M059J (cell line): ENCODE data around the gene MIOX. TPM values are rescaled to one million over a fixed set of nuclear protein-coding genes. Genes with fewer than 3 reads are reported as not detected.

Source experiments
- DNase-seq: peaks from one replicate; pipeline ENCODE4 v3.0.0-alpha.2; 2012; ENCODE audit warnings: low read depth
- total RNA-seq: library from RNA; depleted of rRNA; stranded (reverse); fragments of >200 nt; shearing (Covaris generic); gene quantifications from 2 replicates; pipeline ENCODE4 v1.2.3, GENCODE V29; 2014

The MIOX gene
- total RNA-seq, 1 experiment from 2014 or later, result not detected

GRCh38 chr22:50489363-50490243 lies 2.9 kb downstream of the MIOX start:
- DNase-seq, result no peak

GRCh38 chr22:50490531-50491308 lies 4.1 kb downstream of the MIOX start:
- no peak for DNase-seq

GRCh38 chr22:50497093-50497492 lies 10.4 kb downstream of the MIOX start:
- DNase-seq, result no peak

GRCh38 chr22:50498322-50498890 lies 11.7 kb downstream of the MIOX start:
- DNase-seq, result peak; percentile 62

- DNase-seq, result no peak
These were observed 13.8 kb downstream of the MIOX start for GRCh38 chr22:50500452-50500851.

- no peak for DNase-seq
These were observed 15.4 kb downstream of the MIOX start for GRCh38 chr22:50502096-50502495.

- DNase-seq, result no peak
These were observed 16.2 kb downstream of the MIOX start for GRCh38 chr22:50502628-50503474.

- no peak for DNase-seq
These were observed 17.0 kb downstream of the MIOX start for GRCh38 chr22:50503475-50504145.

- DNase-seq, result no peak
These were observed 17.9 kb downstream of the MIOX start for GRCh38 chr22:50504369-50505211.

- no peak for DNase-seq
These were observed 18.7 kb downstream of the MIOX start for GRCh38 chr22:50505276-50505775.

- DNase-seq, result no peak
These were observed 19.3 kb downstream of the MIOX start for GRCh38 chr22:50505776-50506610.

GRCh38 chr22:50506611-50507420 lies 20.2 kb downstream of the MIOX start:
- no peak for DNase-seq

- peak; percentile 63 for DNase-seq
These were observed 20.8 kb downstream of the MIOX start, which contains the start of gene LMF2 for GRCh38 chr22:50507421-50507990. Gene LMF2 (minus strand): TSS chr22:50507702. CDS start chr22:50507675, 27 bp downstream.

GRCh38 chr22:50507991-50508884 lies 21.6 kb downstream of the MIOX start, which contains the start of gene NCAPH2:
Gene NCAPH2 (plus strand): TSS chr22:50508224. CDS start chr22:50508338, 114 bp downstream.
- DNase-seq, result peak; percentile 89

GRCh38 chr22:50508897-50509296 lies 22.2 kb downstream of the MIOX start:
- no peak for DNase-seq

- no peak for DNase-seq
These were observed 26.5 kb downstream of the MIOX start for GRCh38 chr22:50513175-50513574.
